Adipose tissue (tissue), 3 donors: Measurements from ENCODE around the gene SRGAP1. TPM values are rescaled to one million over a fixed set of nuclear protein-coding genes. Genes with fewer than 3 reads are reported as not detected.
"Not testable (repeated sequence)": the region's sequence is repeated elsewhere in the genome, so short reads cannot be mapped to it uniquely, and the experiment has no call there.

Experiments
- H3K27ac ChIP-seq: one replicate; pipeline ENCODE4 v1.5.1; 2013; ENCODE audit warnings: low read depth, low read length
- WGBS, 3 donors: extraction: QIAGEN DNeasy Blood & Tissue Kit; methylation state at CpG; one replicate each; pipeline ENCODE4 v1.1.7; 2013; 5-methylcytosine and 5-hydroxymethylcytosine counted together
- polyA plus RNA-seq, 3 donors: library from polyadenylated mRNA; stranded (reverse); fragments of 200-250 nt; gene quantifications; one replicate each; pipeline ENCODE4 v1.2.3, GENCODE V29; 2013
- donor health status: healthy with polysubstance abuse.
- donor health status: Bipolar disorder and iron deficiency.
- donor health status: healthy.

The SRGAP1 gene
- polyA plus RNA-seq, 3 donors: 1.8 to 2.7 (median 2.2) TPM

- 42 to 68% (median 44%) methylated on average over 2 of the region's 2 CpGs for WGBS, 3 donors
- no peak overlapping the region for H3K27ac ChIP-seq
These were observed 161.8 kb downstream of the SRGAP1 start for GRCh38 chr12:64006211-64006825.

- H3K27ac ChIP-seq: no peak overlapping the region
- WGBS, 3 donors: 88 to 94% (median 88%) methylated on average over 2 of the region's 2 CpGs
These were observed 163.4 kb downstream of the SRGAP1 start for GRCh38 chr12:64007853-64008252.

- 76 to 96% (median 92%) methylated on average over 3 of the region's 3 CpGs for WGBS, 3 donors
- no peak overlapping the region for H3K27ac ChIP-seq
These were observed 164.1 kb downstream of the SRGAP1 start for GRCh38 chr12:64008596-64008995.

- no peak overlapping the region for H3K27ac ChIP-seq
These were observed 165.0 kb downstream of the SRGAP1 start for GRCh38 chr12:64009321-64010068.

GRCh38 chr12:64010069-64010686 is 165.7 kb downstream of the SRGAP1 start:
- no peak overlapping the region for H3K27ac ChIP-seq
- WGBS, 3 donors: 81 to 87% (median 82%) methylated on average over 4 of the region's 4 CpGs

More at GRCh38 chr12:64009321-64010068, 165.0 kb downstream of the SRGAP1 start:
- WGBS, 3 donors: 93 to 98% (median 94%) methylated on average over 4 of the region's 4 CpGs

GRCh38 chr12:64016521-64016920 is 172.0 kb downstream of the SRGAP1 start:
- no peak overlapping the region for H3K27ac ChIP-seq
- WGBS, 3 donors: 87 to 94% (median 88%) methylated on average over 5 of the region's 5 CpGs

GRCh38 chr12:64018116-64018515 is 173.6 kb downstream of the SRGAP1 start:
- not testable (repeated sequence) for H3K27ac ChIP-seq
- WGBS, 3 donors: 83 to 96% (median 95%) methylated on average over 8 of the region's 8 CpGs

GRCh38 chr12:64018524-64018923 is 174.0 kb downstream of the SRGAP1 start:
- H3K27ac ChIP-seq: no peak overlapping the region

GRCh38 chr12:64019101-64019500 is 174.6 kb downstream of the SRGAP1 start:
- 76 to 96% (median 95%) methylated on average over 2 of the region's 2 CpGs for WGBS, 3 donors
- no peak overlapping the region for H3K27ac ChIP-seq

GRCh38 chr12:64019654-64020053 is 175.2 kb downstream of the SRGAP1 start:
- no peak overlapping the region for H3K27ac ChIP-seq
- 69 to 84% (median 78%) methylated on average over 1 of the region's 1 CpG for WGBS, 3 donors

- 84 to 90% (median 88%) methylated on average over 9 of the region's 9 CpGs for WGBS, 3 donors
- no peak overlapping the region for H3K27ac ChIP-seq
These were observed 180.9 kb downstream of the SRGAP1 start for GRCh38 chr12:64025174-64025958.

- WGBS, 3 donors: 47 to 78% (median 64%) methylated on average over 1 of the region's 1 CpG
- H3K27ac ChIP-seq: no peak overlapping the region
These were observed 182.8 kb downstream of the SRGAP1 start for GRCh38 chr12:64027311-64027710.

GRCh38 chr12:64028541-64028940 is 184.0 kb downstream of the SRGAP1 start:
- 48 to 91% (median 74%) methylated on average over 5 of the region's 5 CpGs for WGBS, 3 donors
- H3K27ac ChIP-seq: no peak overlapping the region

GRCh38 chr12:64029013-64029857 is 184.7 kb downstream of the SRGAP1 start:
- 69 to 88% (median 71%) methylated on average over 12 to 13 of the region's 13 CpGs for WGBS, 3 donors
- H3K27ac ChIP-seq: no peak overlapping the region

- no peak overlapping the region for H3K27ac ChIP-seq
These were observed 185.7 kb downstream of the SRGAP1 start for GRCh38 chr12:64030155-64030554.

- not testable (repeated sequence) for H3K27ac ChIP-seq
- 80 to 90% (median 89%) methylated on average over 2 of the region's 2 CpGs for WGBS, 3 donors
These were observed 189.6 kb downstream of the SRGAP1 start for GRCh38 chr12:64034056-64034455.

- H3K27ac ChIP-seq: no peak overlapping the region
These were observed 190.5 kb downstream of the SRGAP1 start for GRCh38 chr12:64034901-64035576.

GRCh38 chr12:64036414-64036813 is 191.9 kb downstream of the SRGAP1 start:
- H3K27ac ChIP-seq: no peak overlapping the region
- WGBS, 3 donors: 38 to 90% (median 80%) methylated on average over 1 of the region's 1 CpG
